Activated CD4-positive, alpha-beta T cell treated with anti-CD3 and anti-CD28 coated beads for 48 hours (primary cell): ENCODE results near the gene AMER2.

Source experiments
- DNase-seq: peaks from one replicate; pipeline ENCODE4 v3.0.0-alpha.2; 2020

The AMER2 gene, protein sequence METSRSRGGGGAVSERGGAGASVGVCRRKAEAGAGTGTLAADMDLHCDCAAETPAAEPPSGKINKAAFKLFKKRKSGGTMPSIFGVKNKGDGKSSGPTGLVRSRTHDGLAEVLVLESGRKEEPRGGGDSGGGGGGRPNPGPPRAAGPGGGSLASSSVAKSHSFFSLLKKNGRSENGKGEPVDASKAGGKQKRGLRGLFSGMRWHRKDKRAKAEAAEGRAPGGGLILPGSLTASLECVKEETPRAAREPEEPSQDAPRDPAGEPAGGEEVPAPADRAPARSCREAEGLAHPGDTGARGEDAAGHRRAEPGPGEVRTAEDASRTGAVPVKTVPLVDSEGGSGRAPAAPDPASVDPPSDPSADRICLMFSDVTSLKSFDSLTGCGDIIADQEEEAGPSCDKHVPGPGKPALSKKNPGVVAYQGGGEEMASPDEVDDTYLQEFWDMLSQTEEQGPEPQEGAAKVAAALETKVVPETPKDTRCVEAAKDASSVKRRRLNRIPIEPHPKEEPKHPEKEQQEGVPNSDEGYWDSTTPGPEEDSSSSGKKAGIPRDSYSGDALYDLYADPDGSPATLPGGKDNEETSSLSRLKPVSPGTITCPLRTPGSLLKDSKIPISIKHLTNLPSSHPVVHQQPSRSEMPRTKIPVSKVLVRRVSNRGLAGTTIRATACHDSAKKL

GRCh38 chr13:25171517-25172302 lies at the start of gene AMER2:
TSS of gene AMER2 (minus strand) at chr13:25172288. CDS start at chr13:25171619, 669 bp downstream.
- DNase-seq: peak; percentile 28

DNA sequence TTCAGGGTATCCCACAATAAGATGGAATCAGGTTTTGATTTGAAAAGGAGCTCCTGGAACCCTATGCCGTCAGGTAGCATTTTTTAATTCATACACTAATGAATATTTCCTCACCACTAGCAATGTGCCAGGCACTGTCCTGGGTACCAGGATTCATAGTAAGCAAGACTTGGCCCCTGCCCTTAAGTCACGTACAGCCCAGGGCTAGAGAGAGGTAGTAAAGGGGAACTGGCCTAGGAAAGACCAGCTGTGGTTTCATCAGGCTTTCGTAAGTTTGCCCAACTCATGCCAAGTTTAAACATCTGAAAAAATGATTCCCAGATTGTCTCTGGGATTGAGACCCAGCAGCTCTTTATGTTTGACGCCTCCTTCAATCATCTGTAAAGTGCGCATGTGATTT lies 45.9 kb upstream of the AMER2 start:
- DNase-seq: no peak

DNA sequence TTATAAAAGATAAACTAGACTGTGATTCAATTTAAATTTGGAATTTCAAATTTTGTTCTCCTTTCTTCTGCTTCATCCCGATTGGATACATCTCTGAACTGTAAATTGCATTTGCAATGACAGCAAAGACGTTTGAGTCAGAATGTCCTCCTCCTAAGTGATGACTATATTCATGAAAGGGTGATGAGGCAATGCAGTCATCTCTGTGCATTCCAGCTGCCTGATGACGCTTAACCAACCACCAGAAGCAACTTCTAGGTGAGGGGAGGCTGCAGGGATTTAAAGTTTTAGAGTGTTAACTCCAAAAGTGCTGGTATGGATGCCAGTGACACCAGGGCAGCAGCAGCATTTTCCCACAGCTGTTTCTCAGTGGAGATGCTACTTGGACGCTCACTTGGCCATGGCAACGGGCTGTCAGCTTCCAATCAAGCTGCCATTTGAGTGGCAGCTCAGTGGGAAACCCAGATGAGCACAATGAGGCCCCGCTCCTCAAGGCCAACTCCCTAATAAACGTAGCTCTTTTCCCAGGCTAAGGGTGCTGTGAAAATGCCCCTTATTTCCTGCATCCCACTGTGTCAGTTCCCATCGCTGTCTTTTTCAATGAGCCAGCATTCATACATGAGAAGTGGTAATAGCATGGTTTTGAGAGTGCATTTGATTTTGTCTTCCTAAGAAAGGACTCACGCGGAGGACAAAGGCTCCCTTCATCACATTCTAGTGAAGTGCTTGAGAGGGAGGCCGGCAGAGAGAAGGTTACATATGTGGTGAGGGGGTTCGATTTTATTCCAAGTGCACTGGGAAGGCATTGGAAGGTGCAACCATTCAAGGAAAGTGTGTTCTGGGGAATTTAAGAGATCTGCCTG lies 45.2 kb upstream of the AMER2 start:
- no peak for DNase-seq

DNA sequence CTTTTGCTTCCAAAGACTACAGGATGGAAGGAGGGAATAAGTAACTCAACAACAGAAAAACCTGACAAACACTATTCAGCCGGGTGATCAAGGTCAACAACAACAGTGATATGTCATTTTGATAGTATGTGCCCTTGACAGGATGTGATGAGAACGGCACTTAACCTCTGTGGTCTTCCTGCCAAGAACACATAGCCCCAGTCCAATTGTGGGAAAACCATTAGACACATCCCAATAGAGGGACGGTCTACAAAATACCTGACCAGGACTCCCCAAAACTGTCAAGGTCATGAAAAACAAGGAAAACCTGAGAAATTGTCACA lies 43.1 kb upstream of the AMER2 start:
- DNase-seq: no peak

DNA sequence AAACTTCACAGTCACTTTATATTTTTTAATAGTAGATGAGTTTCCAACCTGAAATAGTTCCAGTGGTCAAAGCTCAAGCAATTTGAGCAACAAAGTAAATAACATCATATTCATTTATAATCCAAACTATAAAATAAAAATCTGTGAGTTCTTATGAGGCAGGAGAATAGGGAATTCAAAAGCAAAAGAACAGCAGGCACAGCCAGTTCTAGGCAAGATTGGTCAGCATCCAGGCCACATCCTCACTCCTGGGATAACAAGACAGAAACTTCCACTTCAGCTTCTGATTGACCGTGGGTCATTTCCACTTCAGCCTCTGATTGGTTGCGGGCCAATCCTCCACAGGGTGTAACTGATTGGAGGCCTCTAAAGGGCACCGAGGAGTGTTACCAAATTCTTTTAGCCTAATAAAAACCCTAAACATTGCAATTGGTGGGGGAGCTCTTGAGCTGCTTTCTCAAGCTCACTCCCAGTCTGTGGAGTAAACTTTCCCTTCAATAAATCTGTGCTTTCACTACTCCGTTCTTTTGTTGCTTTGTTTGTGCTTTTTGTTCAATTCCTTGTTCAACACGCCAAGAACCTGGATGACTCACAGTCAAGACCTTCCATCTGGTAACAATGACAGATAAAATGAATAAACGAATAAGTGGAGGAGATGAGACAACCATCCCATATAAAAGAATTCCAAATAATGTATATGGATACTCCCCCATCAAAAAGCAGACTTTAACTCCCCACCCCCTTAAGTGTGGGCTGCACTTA lies 42.6 kb upstream of the AMER2 start:
- no peak for DNase-seq

DNA sequence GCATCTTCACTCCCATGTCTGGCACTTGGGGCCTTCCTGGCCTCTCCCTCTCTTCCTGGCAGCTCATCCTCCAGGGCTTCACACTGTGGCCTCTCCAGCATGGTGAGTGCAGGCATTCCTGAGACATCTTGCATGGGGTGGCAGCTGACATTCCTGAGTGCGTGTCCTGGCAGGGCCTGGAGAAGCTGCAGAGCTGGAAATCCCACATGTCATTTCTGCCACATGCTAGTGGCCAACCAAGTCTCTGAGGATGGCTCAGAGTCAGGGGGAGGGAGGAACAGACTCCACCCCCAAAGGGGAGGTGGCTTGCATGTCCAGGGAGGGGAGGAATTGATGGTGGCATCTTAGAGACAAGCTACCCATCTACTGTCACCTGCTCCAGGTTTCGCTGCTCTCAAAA lies 41.6 kb upstream of the AMER2 start:
- DNase-seq: no peak

- no peak for DNase-seq
Observed at GRCh38 chr13:25210842-25211569, 38.9 kb upstream of the AMER2 start.

DNA sequence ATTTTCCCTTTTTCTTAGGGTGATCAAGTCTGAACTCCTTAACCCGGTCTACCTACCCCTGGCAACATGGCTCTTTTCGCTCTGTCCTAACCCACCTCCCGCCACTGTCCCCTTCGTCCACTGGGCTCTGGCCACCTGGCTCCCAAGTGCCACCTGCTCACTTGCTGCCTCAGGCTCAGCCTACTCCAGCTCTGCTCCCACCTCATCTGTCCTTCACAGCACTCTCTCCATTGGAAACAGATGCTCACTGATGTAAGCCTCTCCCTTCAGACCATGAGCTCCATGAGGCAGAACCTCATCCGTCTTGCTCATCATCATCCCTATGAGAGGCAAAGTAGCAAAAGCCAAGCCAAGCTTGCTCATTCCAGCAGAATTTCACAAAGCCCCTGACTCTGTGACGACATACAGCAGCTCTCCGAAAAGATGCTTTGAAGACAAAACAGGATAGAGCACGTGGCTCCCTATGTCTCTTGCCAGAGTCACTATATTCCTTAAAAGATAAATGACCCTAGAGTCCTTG lies 35.3 kb upstream of the AMER2 start:
- no peak for DNase-seq

DNA sequence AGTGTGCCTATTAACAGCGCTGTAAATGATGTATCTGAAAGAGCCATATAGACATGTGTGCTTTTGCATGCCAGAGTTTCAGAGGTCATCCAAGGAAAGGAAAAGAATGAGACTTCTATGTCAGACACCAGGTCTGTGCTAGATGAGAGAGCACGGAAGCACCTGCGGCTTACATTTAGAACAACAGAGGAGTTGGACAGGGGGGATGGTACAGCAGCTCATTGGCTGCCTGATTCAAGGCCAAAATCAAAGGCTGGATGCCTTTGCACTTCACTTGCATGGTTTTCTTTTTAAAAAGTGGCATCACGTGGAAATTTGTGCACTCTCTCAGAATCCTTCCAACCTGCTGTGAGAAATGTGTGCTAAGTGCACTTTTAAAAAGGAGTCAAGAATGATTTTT lies 32.8 kb upstream of the AMER2 start:
- no peak for DNase-seq

- DNase-seq: no peak
Observed at GRCh38 chr13:25203127-25203740, 31.1 kb upstream of the AMER2 start.

- no peak for DNase-seq
Observed at GRCh38 chr13:25200783-25201182, 28.7 kb upstream of the AMER2 start.

GRCh38 chr13:25198647-25199046 lies 26.6 kb upstream of the AMER2 start:
- DNase-seq: no peak

GRCh38 chr13:25196971-25197370 lies 24.9 kb upstream of the AMER2 start:
- DNase-seq: no peak

DNA sequence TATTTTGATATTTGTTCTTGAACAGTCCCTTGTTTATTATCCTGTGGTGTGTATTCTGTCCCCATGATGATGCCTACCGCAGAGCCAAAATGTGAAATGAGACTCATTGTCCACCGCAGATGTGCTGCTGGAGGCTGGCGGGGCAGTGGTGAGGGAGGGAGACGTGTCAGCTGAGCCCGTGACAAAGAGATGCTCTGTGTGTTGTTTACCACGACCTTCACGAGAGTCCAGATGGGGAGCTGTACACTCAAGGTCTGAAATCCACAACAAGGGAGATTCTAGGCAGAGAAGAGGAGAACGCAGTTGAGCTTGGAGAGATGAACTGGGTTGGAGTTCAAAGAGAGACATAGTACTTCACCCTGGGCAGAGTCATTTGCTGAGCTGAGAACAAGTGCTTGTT lies 20.8 kb upstream of the AMER2 start:
- DNase-seq: no peak

GRCh38 chr13:25192489-25192888 lies 20.4 kb upstream of the AMER2 start:
- DNase-seq: no peak

DNA sequence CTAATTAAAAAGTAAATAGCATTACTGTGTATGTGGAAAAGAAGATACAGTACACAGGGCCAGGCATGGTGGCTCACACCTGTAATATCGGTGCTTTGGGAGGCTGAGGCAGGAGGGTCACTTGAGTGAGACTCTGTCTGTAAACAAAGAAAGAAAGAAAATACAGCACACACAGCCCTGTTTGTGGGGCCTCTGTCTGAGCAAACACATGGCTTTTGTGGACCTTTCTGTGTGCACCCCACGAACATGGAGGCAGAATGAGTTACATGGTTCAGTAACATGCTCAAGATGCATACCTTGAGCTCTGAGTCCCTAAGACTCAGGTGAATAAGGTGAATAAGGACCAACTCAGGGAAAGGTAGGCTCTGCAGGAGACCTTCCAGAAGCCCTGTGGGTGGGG lies 20.0 kb upstream of the AMER2 start:
- DNase-seq: no peak

DNA sequence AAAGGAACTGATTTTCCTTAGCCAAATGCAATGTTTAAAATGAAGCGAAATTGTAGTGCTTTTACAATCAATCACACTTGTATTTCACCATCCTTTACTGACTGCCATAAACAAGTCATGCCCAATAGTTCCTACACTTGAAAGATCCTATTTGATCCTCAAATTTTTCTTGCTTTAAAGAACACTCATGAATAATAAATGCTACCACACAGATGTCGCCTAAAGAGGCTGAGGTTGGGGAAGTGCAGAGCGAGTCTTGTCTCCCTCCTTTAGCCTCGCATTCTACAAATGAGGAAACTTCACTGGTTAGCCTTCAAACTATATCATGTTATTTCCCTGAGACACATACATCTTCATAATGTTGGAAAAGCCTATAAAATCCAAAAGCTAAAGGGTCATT lies 18.7 kb upstream of the AMER2 start:
- DNase-seq: no peak

DNA sequence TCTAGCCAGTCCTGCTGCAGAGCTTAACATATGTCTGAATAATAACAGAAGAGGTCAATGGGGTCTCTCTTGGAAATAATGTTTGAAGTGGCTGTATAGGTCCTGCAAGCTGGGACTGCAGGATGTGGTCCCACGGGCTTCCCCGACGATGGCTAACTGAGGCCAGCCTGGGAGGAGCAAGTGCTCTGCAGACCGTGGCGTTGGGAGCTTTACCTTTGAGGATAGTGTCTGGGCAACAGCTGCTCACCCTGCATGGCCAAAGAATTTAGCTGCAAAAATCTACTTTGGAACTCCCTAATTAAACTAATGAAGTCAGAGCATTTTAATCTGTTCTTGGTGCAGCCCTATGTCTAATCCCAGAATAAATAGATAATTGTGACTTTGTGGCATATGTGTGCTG lies 18.2 kb upstream of the AMER2 start:
- DNase-seq: no peak

GRCh38 chr13:25187596-25187995 lies 15.5 kb upstream of the AMER2 start:
- no peak for DNase-seq

GRCh38 chr13:25186187-25186586 lies 14.1 kb upstream of the AMER2 start:
- DNase-seq: no peak

DNA sequence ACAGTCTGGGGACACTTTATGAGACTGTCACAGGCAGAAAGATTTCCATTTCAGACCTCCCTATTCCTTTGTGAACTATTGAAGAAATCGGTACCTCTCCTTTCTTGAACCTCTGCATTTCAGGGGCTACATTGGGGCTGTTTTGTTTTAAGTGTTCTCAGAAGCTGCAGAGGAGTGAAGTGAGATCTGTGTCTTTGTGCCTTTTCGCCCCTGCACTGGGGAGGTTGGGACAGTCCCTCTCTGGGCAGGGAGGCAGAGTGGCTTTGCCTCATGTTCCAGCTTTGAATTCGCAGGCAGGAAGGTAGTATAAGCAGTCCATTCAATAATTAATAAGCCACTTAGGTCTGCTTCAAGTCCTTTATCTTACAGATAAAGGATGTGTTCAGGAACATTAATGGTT lies 9.5 kb upstream of the AMER2 start:
- no peak for DNase-seq
